NOMO-1 treated with DMSO at 0.1 percent for 48 hours (cell line): ENCODE measurements around the gene EI24.
"Not testable (repeated sequence)": the region's sequence is repeated elsewhere in the genome, so short reads cannot be mapped to it uniquely, and the experiment has no call there.

ENCODE experiments used
- DNase-seq: peaks from one replicate; lab custom pipeline; 2025; ENCODE audit not compliant: unreplicated experiment; lab: John Stamatoyannopoulos, UW

EI24 gene

GRCh38 chr11:125568970-125569914 lies at the start of gene EI24:
Gene EI24 (plus strand): TSS chr11:125569477. CDS start chr11:125572528, 3,051 bp downstream.
- DNase-seq, result peak; percentile 82

- no peak for DNase-seq
These were observed 49.1 kb upstream of the EI24 start for GRCh38 chr11:125519860-125520834.

GRCh38 chr11:125525303-125525702 lies 44.0 kb upstream of the EI24 start:
- DNase-seq, result no peak

DNA sequence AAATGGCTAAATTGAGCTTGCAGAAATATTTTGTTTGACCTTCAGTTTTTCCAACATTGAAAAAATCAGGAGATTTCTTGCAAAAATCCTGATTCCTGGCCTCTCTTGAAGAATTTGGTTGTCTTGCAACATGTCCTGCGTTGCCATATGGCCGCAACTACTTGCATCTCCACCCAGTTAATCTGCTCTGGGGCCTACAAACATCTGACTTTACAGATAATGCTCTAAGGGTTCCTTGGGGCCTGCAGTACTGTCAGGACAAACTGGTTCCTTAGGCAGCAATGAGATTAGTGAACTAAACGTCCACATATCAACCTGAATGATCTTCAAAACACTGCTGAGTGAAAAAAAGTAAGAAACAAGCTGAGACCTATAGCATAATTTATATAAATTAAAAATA lies 36.6 kb upstream of the EI24 start:
- no peak for DNase-seq

DNA sequence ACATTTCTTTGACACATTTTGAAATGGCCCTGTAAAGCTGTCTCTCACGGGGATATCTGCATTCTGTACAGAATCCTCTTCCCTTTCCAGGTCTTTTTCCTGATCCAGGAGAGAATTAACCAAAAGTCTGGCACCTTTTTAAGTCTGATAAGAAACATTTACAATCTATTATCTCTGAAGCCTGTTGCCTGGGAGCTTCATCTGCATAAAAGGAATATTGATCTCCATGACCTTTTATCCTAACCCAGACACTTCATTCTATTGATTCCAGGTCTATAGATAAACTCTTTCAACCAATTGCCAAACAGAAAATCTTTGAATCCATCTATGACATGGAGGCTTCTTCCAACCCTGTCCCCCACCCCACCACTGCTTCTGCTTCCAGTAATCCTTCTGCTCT lies 33.7 kb upstream of the EI24 start:
- no peak for DNase-seq

- not testable (repeated sequence) for DNase-seq
These were observed 32.4 kb upstream of the EI24 start for GRCh38 chr11:125536834-125537233.

- no peak for DNase-seq
These were observed 26.6 kb upstream of the EI24 start for GRCh38 chr11:125542709-125543108.

DNA sequence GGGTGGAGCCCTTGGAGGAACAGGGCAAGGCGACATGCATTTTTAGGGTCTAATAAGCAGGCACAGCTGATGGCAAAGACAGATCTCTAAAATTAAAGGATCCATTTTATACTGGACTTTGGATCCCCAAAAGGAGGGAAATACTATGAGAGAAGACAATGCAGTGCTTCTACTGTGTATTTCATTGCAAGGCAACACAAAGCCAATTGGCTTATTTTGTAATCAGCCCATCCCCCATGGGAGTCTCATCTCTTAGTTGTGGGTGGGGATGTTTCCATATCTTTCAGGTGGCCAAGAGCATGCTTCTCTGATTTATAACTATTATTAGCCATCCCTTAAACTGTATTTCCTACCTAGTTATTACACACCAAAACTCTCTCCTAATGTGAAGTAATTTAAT lies 18.5 kb upstream of the EI24 start:
- no peak for DNase-seq

- no peak for DNase-seq
These were observed 17.4 kb upstream of the EI24 start for GRCh38 chr11:125551835-125552342.

GRCh38 chr11:125552927-125553326 lies 16.4 kb upstream of the EI24 start:
- DNase-seq, result no peak

GRCh38 chr11:125553357-125553756 lies 15.9 kb upstream of the EI24 start:
- no peak for DNase-seq

GRCh38 chr11:125554038-125554437 lies 15.2 kb upstream of the EI24 start:
- DNase-seq, result no peak

GRCh38 chr11:125559888-125560287 lies 9.4 kb upstream of the EI24 start:
- DNase-seq, result no peak

- no peak for DNase-seq
These were observed 7.4 kb upstream of the EI24 start for GRCh38 chr11:125561924-125562323.

DNA sequence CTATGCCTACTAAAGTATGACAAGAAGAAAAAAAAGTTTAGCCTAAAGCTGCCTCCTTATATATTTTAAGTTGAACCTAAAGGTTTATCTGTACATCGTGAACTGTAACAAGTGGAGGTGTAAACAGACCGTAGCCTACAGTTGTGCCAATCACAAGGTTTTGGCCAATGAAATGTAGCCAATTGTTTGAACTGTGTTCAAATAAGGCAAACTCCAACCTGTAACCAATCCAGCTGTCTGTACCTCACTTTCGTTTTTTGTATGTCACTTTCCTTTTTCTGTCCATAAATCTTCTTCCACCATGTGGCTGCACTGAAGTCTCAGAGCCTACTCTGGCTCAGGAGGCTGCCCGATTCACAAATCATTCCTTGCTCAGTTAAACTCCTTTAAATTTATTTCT lies 6.8 kb upstream of the EI24 start:
- no peak for DNase-seq

- no peak for DNase-seq
These were observed 4.9 kb upstream of the EI24 start for GRCh38 chr11:125564357-125564756.

GRCh38 chr11:125566235-125566634 lies 3.0 kb upstream of the EI24 start:
- DNase-seq, result no peak

GRCh38 chr11:125569915-125570621 lies 791 bp downstream of the EI24 start:
- DNase-seq, result no peak

- DNase-seq, result no peak
These were observed 1.7 kb downstream of the EI24 start for GRCh38 chr11:125570952-125571351.

- no peak for DNase-seq
These were observed 3.6 kb downstream of the EI24 start for GRCh38 chr11:125572916-125573315.

DNA sequence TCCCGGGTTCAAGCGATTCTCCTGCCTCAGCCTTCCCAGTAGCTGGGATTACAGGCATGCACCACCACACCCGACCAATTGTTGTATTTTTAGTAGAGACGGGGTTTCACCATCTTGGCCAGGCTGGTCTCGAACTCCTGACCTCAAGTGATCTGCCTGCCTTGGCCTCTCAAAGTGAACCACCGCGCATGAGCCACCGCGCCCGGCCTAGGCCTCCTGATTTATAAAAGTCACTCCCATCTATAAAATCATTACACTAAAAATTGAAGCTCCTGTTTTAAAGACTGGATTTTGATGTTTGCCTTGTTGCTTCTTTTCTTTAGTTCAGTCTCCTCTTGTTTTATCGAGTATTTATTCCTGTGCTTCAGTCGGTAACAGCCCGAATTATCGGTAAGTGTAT lies 7.9 kb downstream of the EI24 start:
- DNase-seq, result not testable (repeated sequence)
